ENCODE measurements around the gene ZFYVE21.

The ZFYVE21 gene

DNA sequence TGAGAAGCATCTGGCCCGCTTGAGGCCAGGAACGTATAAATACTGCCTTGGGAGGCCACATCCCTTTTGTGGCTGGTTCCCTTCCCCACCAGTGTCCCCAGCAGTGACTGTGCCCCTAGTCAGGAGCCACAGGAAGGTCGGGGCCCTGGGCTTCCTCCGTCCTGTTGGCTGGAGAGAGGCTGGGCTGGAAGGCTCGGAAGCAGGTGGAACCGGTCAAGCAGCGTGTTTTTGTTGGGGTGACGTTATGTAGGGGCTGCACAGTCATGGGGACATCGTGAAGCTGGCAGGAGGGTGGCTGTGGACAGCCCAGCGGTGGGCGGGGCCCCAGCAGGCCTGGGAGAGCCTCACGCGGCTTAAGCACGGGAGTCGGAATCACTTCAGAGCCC, 10.5 kb upstream of the ZFYVE21 start:
- H3K9me3 ChIP-seq: no peaks in the 10 kb centered on the region
- no peak overlapping the region for H3K4me3 ChIP-seq
- in situ Hi-C loops (cut with MboI; ENCODE audit: low sequenced_read_pairs): no loop called here
- no peaks in the 10 kb centered on the region for H3K27me3 ChIP-seq (ENCODE audit: low read depth)
- H3K4me1 ChIP-seq: no peaks in the 10 kb centered on the region
- H3K36me3 ChIP-seq (replicated peaks): peaks cover 89% of the 10 kb centered on the region
- no peak for DNase-seq (ENCODE audit: low spot score in 2 of 2)

GRCh38 chr14:103705504-103706284, 9.9 kb upstream of the ZFYVE21 start:
- no peaks in the 10 kb centered on the region for H3K9me3 ChIP-seq
- peaks cover 85% of the 10 kb centered on the region for H3K36me3 ChIP-seq (replicated peaks)
- no peaks in the 10 kb centered on the region for H3K4me1 ChIP-seq
- no peak overlapping the region for H3K4me3 ChIP-seq
- in situ Hi-C loops (cut with MboI; ENCODE audit: low sequenced_read_pairs): no loop called here
- no peak for DNase-seq (ENCODE audit: low spot score in 2 of 2)
- no peaks in the 10 kb centered on the region for H3K27me3 ChIP-seq (ENCODE audit: low read depth)

DNA sequence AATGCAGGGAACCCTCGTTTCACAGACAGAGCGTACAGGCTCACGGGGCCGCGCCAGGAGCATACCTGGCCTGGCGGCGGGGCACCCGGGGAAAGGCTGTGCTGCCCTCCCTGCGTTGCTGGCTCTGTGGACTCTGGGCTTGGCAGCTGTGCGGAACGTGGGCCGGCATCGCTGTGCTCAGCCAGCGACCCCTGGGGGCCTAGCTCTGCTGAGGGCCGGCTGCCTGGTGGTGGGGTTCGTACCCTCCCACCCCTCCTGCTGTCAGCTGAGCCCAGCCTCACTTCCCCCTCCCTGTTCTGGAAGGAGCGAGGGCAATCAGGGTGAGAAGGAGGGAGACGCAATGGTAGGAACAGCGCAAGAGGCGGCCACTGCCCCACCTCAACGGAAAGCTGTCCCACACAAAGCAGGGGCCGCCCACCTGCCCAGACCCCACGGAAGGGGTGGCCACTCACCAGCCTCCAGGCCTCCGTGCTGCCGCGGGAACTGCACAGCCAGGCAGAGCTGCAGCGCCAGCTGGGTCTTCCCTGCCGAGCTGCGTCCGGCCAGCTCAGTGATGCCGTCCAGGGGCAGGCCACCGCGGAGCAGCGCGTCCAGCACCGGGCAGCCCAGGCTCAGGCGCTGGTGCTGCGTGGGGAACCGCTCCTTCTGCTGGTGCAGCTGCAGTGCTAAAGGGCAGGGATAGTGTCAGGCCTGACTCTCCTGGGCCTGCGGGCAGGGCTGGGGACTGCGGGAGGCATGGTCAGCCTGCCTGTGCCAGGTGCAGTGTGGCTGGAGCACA, 8.9 kb upstream of the ZFYVE21 start:
- Histone ChIP-seq H3K27me3 (ENCODE audit: low read depth) (no peaks in the 10 kb centered on the region), H3K36me3 (replicated peaks) (peaks cover 90% of the 10 kb centered on the region)
- in situ Hi-C loops (cut with MboI; ENCODE audit: low sequenced_read_pairs): no loop called here

DNA sequence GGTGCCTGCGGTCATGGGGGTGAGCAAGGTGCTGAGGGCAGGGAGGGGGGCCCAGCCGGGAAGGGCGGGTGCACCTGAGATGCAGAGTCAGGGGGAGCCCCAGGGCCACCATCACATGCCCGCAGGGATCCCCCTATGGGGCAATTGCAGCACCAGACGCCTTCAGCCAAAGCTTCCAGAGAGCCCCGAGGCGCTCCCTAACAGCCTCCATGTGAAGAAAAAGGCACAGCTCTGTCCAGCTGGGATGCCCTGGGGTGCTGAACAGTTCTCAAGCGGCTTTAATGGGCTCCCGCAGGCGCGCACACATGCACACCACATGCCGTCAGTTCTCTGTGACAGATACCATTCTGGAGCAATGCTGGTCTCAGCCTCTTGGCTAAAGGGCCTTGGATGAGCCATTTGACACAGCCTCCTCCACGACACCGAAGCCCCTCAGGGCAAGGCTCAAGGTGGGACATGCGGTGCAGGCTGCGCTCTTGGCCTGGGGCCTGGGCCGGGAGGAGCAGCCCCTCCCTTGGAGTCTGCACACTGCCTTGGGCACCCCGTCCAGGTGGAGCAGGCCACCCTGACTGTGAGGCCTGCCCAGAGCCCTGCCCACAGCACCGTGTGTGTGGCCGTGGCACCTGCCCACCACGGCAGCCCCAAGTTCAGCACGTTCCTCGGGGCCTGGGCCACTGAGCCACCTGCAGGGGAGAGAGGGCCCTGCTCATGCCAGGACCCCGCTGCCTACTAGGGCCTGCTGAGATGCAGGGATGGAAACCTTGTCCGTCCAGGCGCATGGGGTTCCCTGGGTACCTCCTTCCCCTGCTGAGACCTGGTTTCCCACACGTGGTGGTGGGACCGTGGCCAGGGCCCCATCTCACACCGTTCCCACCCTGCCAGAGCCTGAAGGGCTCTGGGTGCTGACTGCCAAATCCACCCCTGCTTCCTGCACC, 8.0 kb upstream of the ZFYVE21 start:
- no peak for DNase-seq (ENCODE audit: low spot score in 2 of 2)
- peaks cover 3% of the 10 kb centered on the region; the same call in 1 of the 2 replicates for H3K4me1 ChIP-seq
- no peak overlapping the region for H3K4me3 ChIP-seq
- H3K36me3 ChIP-seq (replicated peaks): peaks cover 86% of the 10 kb centered on the region
- no peaks in the 10 kb centered on the region for H3K27me3 ChIP-seq (ENCODE audit: low read depth)
- H3K9me3 ChIP-seq: no peaks in the 10 kb centered on the region
- in situ Hi-C loops (cut with MboI; ENCODE audit: low sequenced_read_pairs): no loop called here

More for the DNA sequence above, 8.9 kb upstream of the ZFYVE21 start:
- no peak overlapping the region for H3K4me3 ChIP-seq
- H3K9me3 ChIP-seq: no peaks in the 10 kb centered on the region
- H3K4me1 ChIP-seq: peaks cover 3% of the 10 kb centered on the region; the same call in 1 of the 2 replicates
- DNase-seq (ENCODE audit: low spot score in 2 of 2): no peak

- Histone ChIP-seq H3K4me3 (no peak overlapping the region), H3K36me3 (replicated peaks) (peaks cover 87% of the 10 kb centered on the region), H3K4me1 (peaks cover 3% of the 10 kb centered on the region)
These were observed 6.8 kb upstream of the ZFYVE21 start for GRCh38 chr14:103708750-103709187.

GRCh38 chr14:103709814-103710213, 5.8 kb upstream of the ZFYVE21 start:
- Histone ChIP-seq H3K27me3 (ENCODE audit: low read depth) (no peaks in the 10 kb centered on the region), H3K36me3 (replicated peaks) (peaks cover 79% of the 10 kb centered on the region), H3K9me3 (no peaks in the 10 kb centered on the region), H3K4me3 (no peak overlapping the region), H3K4me1 (peaks cover 7% of the 10 kb centered on the region)
- in situ Hi-C loops (cut with MboI; ENCODE audit: low sequenced_read_pairs): no loop called here
- DNase-seq (ENCODE audit: low spot score in 2 of 2): no peak

More at GRCh38 chr14:103708750-103709187, 6.8 kb upstream of the ZFYVE21 start:
- Histone ChIP-seq H3K27me3 (ENCODE audit: low read depth) (no peaks in the 10 kb centered on the region), H3K9me3 (no peaks in the 10 kb centered on the region)
- no peak for DNase-seq (ENCODE audit: low spot score in 2 of 2)
- in situ Hi-C loops (cut with MboI; ENCODE audit: low sequenced_read_pairs): no loop called here

GRCh38 chr14:103710771-103711377, 4.7 kb upstream of the ZFYVE21 start:
- H3K9me3 ChIP-seq: no peaks in the 10 kb centered on the region
- DNase-seq (ENCODE audit: low spot score in 2 of 2): no peak
- in situ Hi-C loops (cut with MboI; ENCODE audit: low sequenced_read_pairs): no loop called here
- peaks cover 7% of the 10 kb centered on the region for H3K4me1 ChIP-seq
- H3K36me3 ChIP-seq (replicated peaks): peaks cover 71% of the 10 kb centered on the region
- H3K4me3 ChIP-seq: no peak overlapping the region
- H3K27me3 ChIP-seq (ENCODE audit: low read depth): no peaks in the 10 kb centered on the region

DNA sequence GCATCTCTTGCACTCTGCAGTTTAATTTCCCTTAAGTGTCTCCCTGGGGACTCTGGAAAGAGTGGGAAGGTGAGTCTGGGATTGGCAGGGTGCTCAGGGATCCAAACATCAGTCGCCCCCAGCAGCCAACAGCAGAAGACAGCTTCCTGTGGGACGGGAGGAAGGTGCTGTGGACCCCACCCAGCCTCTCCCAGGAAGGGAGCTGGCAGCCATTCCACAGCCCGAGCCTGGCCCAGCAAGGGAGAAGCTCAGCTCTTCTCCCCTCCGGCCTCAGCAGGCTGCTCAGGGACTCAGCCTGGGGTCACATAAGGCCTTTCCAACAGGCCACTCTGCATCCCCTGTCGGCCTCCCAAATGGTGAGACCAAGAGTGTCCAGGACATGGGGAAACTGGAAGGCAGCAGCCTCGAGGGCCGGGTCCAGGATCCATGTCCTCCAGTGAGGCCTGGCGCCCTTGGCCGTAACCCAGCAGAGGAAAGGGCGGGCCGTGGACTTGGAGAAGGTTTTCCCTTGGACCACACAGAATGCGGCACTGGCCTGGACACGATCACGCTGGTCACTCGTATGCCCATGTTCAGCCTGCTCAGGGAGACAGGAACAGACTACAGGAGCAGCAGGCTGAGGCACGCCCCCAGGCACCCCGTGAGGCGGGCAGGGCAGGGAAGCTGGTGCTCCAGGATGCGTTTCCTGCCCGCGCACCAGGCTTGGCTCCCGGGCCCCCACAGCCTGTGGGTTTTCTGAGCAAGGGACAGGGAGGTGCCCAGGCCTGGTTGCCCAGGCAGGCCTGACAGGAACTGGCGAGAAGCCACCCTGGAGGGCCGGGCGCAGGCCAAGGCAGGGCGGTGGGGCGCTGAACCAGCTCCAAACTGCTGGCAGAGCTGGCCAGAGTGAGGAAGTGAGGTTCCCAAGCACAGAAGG, 3.8 kb upstream of the ZFYVE21 start:
- in situ Hi-C loops (cut with MboI; ENCODE audit: low sequenced_read_pairs): no loop called here
- Histone ChIP-seq H3K9me3 (no peaks in the 10 kb centered on the region), H3K27me3 (ENCODE audit: low read depth) (no peaks in the 10 kb centered on the region), H3K36me3 (replicated peaks) (peaks cover 62% of the 10 kb centered on the region), H3K4me3 (no peak overlapping the region), H3K4me1 (peaks cover 7% of the 10 kb centered on the region)
- no peak for DNase-seq (ENCODE audit: low spot score in 2 of 2)

- Histone ChIP-seq H3K4me3 (no peak overlapping the region), H3K4me1 (peaks cover 7% of the 10 kb centered on the region), H3K36me3 (replicated peaks) (peaks cover 52% of the 10 kb centered on the region), H3K9me3 (no peaks in the 10 kb centered on the region), H3K27me3 (ENCODE audit: low read depth) (no peaks in the 10 kb centered on the region)
- DNase-seq (ENCODE audit: low spot score in 2 of 2): no peak
- in situ Hi-C loops (cut with MboI; ENCODE audit: low sequenced_read_pairs): no loop called here
These were observed 2.9 kb upstream of the ZFYVE21 start for GRCh38 chr14:103712633-103713247.

- peak overlapping the region; percentile 58 for H3K4me3 ChIP-seq
- H3K9me3 ChIP-seq: no peaks in the 10 kb centered on the region
- peaks cover 7% of the 10 kb centered on the region for H3K4me1 ChIP-seq
- no peak for DNase-seq (ENCODE audit: low spot score in 2 of 2)
- in situ Hi-C loops (cut with MboI; ENCODE audit: low sequenced_read_pairs): no loop called here
- H3K36me3 ChIP-seq (replicated peaks): peaks cover 45% of the 10 kb centered on the region
- no peaks in the 10 kb centered on the region for H3K27me3 ChIP-seq (ENCODE audit: low read depth)
These were observed 2.1 kb upstream of the ZFYVE21 start for GRCh38 chr14:103713304-103714062.

DNA sequence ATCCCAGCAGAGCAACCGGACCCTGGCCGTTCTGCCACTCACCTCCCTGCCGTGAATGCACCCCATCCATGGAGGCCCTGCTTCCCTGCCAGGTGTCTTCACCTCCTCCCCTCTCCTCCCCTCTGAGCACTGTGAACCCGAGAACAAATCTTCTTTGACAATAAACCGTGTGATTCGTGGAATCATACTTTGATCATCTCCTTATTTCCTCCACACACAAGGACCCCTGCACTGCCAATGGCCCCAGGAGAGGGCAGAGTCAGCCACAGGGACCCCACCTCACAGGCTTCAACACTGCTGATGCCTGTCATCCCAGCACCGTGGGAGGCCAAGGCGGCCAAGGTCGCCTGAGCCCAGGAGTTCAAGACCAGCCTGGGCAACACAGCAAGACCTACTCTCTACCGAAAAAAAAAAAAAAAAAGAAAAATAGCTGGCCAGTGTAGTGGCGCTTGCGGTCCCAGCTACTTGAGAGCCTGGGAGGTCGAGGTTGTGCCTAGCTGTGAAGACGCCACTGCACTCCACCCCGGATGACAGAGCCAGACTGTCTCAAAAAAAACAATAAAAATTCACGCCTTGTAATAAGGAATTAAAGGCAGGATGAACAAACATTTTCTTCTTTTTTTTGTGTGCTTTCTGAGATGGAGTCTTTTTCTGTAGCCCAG, 1.4 kb upstream of the ZFYVE21 start:
- peaks cover 38% of the 10 kb centered on the region for H3K36me3 ChIP-seq (replicated peaks)
- peaks cover 7% of the 10 kb centered on the region for H3K4me1 ChIP-seq
- in situ Hi-C loops (cut with MboI; ENCODE audit: low sequenced_read_pairs): no loop called here
- H3K4me3 ChIP-seq: peak overlapping the region; percentile 58
- no peaks in the 10 kb centered on the region for H3K27me3 ChIP-seq (ENCODE audit: low read depth)
- no peaks in the 10 kb centered on the region for H3K9me3 ChIP-seq
- DNase-seq (ENCODE audit: low spot score in 2 of 2): no peak

Data from HAP-1 (cell line).